HUES64 (cell line): ENCODE measurements around the gene ACRV1.

Experiments
- H3K27ac ChIP-seq: 2 replicates; pipeline ENCODE4 v1.7.0; 2013; ENCODE audit warnings: low read depth, low read length, inconsistent platforms
- H3K27me3 ChIP-seq: 2 replicates; pipeline ENCODE4 v1.6.1; 2013; ENCODE audit warnings: mild to moderate bottlenecking, low read length; ENCODE audit not compliant: insufficient read depth
- H3K36me3 ChIP-seq: 2 replicates; pipeline ENCODE4 v1.6.1; 2013; ENCODE audit warnings: mild to moderate bottlenecking, low read length; ENCODE audit not compliant: insufficient read depth
- H3K4me1 ChIP-seq: 2 replicates; pipeline ENCODE4 v1.6.1; 2013; ENCODE audit warnings: mild to moderate bottlenecking, low read length, moderate library complexity; ENCODE audit not compliant: insufficient read depth
- H3K4me3 ChIP-seq: 2 replicates; pipeline ENCODE4 v1.5.1; 2013; ENCODE audit warnings: mild to moderate bottlenecking, low read length, moderate library complexity
- H3K9ac ChIP-seq: 2 replicates; pipeline ENCODE4 v1.6.1; 2013; ENCODE audit warnings: mild to moderate bottlenecking, low read depth, low read length
- H3K9me3 ChIP-seq: 2 replicates; pipeline ENCODE4 v1.6.1; 2013; ENCODE audit warnings: low read depth, low read length; ENCODE audit not compliant: insufficient read depth
- WGBS: fragments of 150-250, 120-280 bp; methylation state at CpG from one replicate; pipeline ENCODE4 v1.1.7; 2013; ENCODE audit warnings: missing lambda C conversion rate; 5-methylcytosine and 5-hydroxymethylcytosine counted together

Gene ACRV1

DNA sequence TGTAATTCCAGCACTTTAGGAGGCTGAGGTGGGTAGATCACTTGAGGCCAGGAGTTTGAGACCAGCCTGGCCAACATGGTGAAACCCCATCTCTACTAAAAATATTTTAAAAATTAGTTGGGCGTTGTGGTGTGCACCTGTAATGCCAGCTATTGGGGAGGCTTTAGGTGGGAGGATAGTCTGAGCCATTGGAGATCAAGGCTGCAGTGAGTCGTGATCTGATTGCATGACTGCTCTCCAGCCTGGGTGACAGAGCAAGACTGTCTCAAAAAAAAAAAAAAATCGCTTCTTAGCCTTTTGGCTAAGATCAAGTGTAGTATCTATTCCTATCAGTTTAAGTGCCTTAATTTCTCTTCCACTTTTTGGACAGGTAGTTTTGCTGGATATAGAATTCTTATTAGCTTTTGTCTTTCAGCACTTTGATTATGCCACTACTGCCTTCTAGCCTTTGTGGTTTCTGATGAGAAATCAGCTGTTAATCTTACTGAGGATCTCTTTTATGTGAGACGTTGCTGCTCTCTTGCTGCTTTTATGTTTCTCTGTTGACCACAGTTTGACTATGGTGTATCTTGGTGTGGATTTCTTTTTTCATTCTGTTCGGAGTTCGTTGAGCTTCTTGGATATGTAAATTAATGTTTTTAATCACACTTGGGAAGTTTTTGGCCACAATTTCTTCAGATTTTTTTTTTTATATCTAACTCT lies 31.0 kb downstream of the ACRV1 start:
- Histone ChIP-seq H3K4me1 (no peaks in the 10 kb centered on the region), H3K9ac (no peak overlapping the region), H3K36me3 (peaks cover 93% of the 10 kb centered on the region), H3K4me3 (no peak overlapping the region), H3K9me3 (no peaks in the 10 kb centered on the region), H3K27me3 (no peaks in the 10 kb centered on the region), H3K27ac (no peak overlapping the region)
- 92% methylated on average over 6 of the region's 6 CpGs for WGBS

DNA sequence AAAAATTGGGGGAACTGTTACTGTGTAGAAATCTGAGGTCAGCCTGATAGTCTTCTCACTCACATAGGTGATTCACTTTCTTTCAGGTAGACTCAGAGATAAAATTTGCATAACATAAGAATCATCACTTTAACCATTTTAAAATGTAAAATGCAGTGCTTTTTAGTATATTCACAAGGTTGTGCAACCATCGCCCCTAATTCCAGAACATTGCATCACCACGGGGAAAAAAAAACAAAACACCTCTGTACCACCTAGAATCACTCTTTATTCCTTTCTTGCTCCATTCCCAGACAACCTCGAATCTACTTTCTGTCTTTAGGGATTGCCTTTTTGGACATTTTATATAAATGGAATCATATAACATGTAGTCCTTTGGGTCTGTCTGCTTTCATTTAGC lies 34.8 kb downstream of the ACRV1 start:
- no peak overlapping the region for H3K27ac ChIP-seq
- no peaks in the 10 kb centered on the region for H3K9me3 ChIP-seq
- H3K4me3 ChIP-seq = no peak overlapping the region
- 89% methylated on average over 3 of the region's 3 CpGs for WGBS
- H3K36me3 ChIP-seq = peaks cover 92% of the 10 kb centered on the region
- no peaks in the 10 kb centered on the region for H3K4me1 ChIP-seq
- no peaks in the 10 kb centered on the region for H3K27me3 ChIP-seq
- H3K9ac ChIP-seq = no peak overlapping the region

DNA sequence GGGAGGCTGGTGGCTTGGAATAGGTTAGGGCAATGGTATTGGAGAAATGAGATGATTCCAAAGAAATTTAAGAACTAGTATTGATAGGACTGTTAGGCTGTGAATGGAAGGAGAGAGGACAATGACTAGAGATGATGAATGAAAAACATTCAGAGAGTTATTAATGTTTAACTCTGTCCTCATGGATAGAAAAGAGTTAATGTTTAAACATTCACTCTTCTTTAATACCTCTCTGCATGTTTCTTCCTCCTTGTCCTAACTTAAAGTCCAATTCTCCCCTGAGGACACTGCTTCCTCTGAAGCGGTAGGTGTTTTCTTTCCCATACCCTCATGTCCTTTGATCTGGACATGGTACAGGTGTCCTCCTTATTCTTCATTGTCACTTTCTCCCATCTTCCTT lies 42.3 kb downstream of the ACRV1 start:
- Histone ChIP-seq H3K36me3 (peaks cover 95% of the 10 kb centered on the region), H3K4me3 (no peak overlapping the region)

DNA sequence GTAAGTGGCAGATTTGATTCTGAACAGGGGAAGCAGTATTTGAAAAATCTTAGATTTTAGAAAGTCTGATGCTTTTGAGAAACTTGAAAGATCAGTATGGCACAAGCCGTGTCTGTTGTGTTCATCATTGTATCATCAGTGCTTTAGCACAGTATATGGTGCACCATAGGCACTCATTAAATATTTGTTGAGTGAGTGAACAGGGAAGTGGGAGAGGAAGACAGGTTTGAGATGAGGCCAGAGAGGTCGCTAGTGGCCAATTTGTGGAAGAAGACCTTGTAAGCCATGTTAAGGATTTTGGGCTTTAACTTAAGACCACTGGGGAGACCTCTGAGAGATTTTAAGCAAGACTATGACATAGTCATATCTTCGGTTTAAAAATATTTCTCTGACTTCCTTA lies 42.8 kb downstream of the ACRV1 start:
- Histone ChIP-seq H3K4me3 (no peak overlapping the region), H3K9ac (no peak overlapping the region), H3K4me1 (no peaks in the 10 kb centered on the region), H3K9me3 (no peaks in the 10 kb centered on the region), H3K27me3 (no peaks in the 10 kb centered on the region), H3K27ac (no peak overlapping the region), H3K36me3 (peaks cover 97% of the 10 kb centered on the region)
- 91% methylated on average over 3 of the region's 3 CpGs for WGBS

More for the DNA sequence above, 42.3 kb downstream of the ACRV1 start:
- no peak overlapping the region for H3K27ac ChIP-seq
- WGBS = 94% methylated on average over 1 of the region's 1 CpG
- H3K9me3 ChIP-seq = no peaks in the 10 kb centered on the region
- no peak overlapping the region for H3K9ac ChIP-seq
- no peaks in the 10 kb centered on the region for H3K27me3 ChIP-seq
- no peaks in the 10 kb centered on the region for H3K4me1 ChIP-seq

DNA sequence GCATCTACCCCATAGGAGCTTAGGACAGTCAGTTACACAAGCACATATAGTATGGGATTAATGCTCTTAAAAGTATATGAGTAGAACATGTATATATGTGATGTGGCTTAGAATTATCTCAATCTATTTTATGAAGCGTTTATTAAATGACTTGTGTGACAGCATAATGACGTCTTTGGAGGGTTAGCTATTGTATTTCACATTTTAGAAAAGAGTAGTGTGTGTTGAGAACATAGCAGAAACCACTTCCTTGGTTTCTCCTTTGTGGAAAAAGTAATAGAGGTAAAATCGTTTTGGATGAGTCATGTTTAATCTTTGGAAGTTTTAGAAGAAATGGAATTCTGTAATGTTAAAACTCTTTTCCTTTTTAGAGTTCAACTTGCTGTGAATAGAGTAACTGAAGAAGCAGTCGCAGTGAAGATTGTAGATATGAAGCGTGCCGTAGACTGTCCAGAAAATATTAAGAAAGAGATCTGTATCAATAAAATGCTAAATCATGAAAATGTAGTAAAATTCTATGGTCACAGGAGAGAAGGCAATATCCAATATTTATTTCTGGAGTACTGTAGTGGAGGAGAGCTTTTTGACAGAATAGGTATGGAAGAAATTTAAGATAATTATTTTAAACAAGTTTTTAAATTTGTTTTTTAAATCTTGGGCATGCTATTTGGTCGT lies 53.3 kb downstream of the ACRV1 start:
- no peaks in the 10 kb centered on the region for H3K27me3 ChIP-seq
- H3K9ac ChIP-seq = peak overlapping the region; percentile 97
- H3K4me1 ChIP-seq = peaks cover 11% of the 10 kb centered on the region; the same call in 1 of the 2 replicates
- 66% methylated on average over 6 of the region's 7 CpGs for WGBS
- H3K9me3 ChIP-seq = no peaks in the 10 kb centered on the region
- H3K36me3 ChIP-seq = peaks cover 61% of the 10 kb centered on the region
- H3K27ac ChIP-seq = no peak overlapping the region
- peak overlapping the region; percentile 69 for H3K4me3 ChIP-seq

DNA sequence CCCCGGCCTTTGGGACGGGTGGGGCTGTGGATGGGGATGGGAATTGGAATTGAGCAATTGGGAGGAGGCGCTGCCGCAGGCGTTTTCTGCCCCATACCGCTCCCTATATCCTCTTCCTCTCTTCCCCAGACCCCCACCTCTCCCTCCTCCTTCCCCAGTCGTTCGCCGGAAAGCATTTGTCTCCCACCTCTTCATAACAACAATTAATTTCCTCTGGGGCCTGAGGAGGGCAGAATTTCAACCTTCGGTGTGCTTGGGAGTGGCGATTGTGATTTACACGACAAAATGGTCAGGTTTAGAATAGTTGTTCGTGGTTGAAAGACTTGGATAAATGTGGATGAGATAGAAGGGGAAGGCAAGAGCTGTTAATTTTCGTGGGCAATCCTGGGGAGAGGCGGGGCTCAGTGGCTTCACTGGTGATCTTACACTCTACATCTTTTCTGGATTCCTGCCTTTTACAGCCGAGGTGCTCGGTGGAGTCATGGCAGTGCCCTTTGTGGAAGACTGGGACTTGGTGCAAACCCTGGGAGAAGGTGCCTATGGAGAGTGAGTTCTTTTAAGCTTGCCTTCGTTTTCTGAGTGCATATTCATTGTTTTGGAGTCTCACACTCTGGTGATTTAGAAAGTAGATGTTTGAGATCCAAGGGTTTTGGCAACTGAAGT lies 54.2 kb downstream of the ACRV1 start:
- Histone ChIP-seq H3K4me3 (peak overlapping the region; percentile 69), H3K27me3 (no peaks in the 10 kb centered on the region), H3K4me1 (peaks cover 11% of the 10 kb centered on the region; the same call in 1 of the 2 replicates), H3K9ac (peak overlapping the region; percentile 97), H3K36me3 (peaks cover 61% of the 10 kb centered on the region), H3K27ac (peak overlapping the region; percentile 98), H3K9me3 (no peaks in the 10 kb centered on the region)
- WGBS = under 1% methylated on average over 16 of the region's 18 CpGs

DNA sequence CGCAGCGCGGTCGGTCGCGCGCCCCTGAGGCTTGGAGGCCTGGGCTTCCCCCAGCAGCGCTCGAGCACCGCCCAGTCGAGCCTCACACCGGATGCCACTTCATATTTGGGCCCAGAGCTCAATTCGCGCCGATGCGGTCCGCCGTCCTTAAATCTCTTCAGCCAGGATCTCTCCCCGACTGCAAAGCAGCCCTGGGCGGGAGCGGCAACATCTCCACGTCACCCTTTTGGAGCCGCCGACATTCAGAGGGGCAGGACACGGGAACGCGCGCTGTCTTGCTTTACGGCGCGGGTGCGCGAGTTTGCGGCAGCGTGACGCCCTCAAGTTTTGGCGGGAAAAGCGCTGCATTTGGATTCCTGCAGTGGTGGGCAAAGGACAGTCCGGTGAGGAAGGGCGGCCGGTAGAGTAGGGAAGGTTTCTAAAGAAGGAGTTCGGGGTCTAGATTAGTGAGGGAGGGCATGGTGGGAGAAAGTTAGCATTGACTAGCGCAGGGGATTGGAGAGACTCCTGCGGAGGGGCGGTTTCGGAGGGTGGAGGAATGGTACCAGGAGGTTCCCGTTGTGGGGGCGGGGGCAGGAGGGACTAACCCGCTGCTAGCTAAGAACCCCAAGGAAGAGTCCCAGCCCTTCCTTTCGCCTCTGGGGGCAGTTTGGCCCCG lies 54.9 kb downstream of the ACRV1 start:
- no peaks in the 10 kb centered on the region for H3K27me3 ChIP-seq
- H3K36me3 ChIP-seq = peaks cover 61% of the 10 kb centered on the region
- WGBS = under 1% methylated on average over 51 of the region's 51 CpGs
- H3K9ac ChIP-seq = peak overlapping the region; percentile 97
- peak overlapping the region; percentile 98 for H3K27ac ChIP-seq
- peaks cover 11% of the 10 kb centered on the region; the same call in 1 of the 2 replicates for H3K4me1 ChIP-seq
- H3K9me3 ChIP-seq = no peaks in the 10 kb centered on the region
- peak overlapping the region; percentile 69 for H3K4me3 ChIP-seq

DNA sequence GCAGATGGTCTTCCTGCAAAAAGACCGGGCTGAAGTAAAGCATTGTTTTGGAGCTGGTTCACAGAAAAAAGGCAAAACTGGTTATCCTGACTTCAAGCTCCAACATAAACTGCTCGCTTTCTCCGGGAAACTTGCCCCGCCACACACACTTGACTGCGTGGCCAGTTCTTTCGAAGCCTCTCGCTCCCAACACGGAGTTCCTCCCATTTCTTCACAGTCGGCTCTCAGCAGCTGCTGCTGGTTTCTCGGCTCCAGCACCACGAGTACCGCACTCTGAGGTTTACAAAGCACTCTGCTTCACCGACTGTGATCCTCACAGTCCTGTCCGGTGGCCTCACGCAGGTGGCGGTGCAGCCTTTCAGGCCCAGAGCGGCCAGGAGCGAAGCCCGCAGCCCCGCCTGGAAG lies 55.4 kb downstream of the ACRV1 start:
- no peaks in the 10 kb centered on the region for H3K27me3 ChIP-seq

DNA sequence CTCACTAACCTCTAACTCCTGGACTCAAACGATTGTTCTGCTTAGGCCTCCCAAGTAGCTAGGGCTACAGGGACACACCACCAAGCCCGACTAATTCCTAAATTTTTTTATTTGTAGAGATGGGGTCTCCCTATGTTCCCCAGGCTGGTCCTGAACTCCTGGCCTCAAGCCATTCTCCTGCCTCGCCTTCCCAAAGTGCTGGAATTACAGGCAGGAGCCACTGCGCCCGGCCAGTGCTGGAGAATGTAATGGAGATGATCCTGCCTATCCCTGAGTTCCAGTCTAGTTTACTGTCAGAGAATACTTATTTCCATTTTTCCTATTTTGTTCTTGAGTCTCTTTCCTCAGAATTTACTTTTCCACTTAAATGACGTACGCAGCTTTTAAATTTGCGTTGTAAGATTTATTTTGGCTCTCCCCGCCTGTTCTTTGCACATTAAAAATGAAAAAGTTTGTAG lies 55.9 kb downstream of the ACRV1 start, which contains the start of gene CHEK1:
TSS of gene CHEK1 (plus strand) at position 408 of the 458 bp plus-strand sequence. CDS start 1,606 bp downstream, outside the sequence.
- WGBS = 83% methylated on average over 8 of the region's 9 CpGs
- Histone ChIP-seq H3K27ac (peak within 1 kb of the TSS; percentile 98), H3K9ac (peak within 1 kb of the TSS; percentile 97), H3K4me1 (peaks cover 11% of the 10 kb centered on the region; the same call in 1 of the 2 replicates), H3K36me3 (peaks cover 61% of the 10 kb centered on the region), H3K4me3 (peak within 1 kb of the TSS; percentile 69), H3K27me3 (no peaks in the 10 kb centered on the region), H3K9me3 (no peaks in the 10 kb centered on the region)

More for the DNA sequence above, 55.4 kb downstream of the ACRV1 start:
- Histone ChIP-seq H3K4me3 (peak overlapping the region; percentile 69), H3K9ac (peak overlapping the region; percentile 97), H3K9me3 (no peaks in the 10 kb centered on the region), H3K27ac (peak overlapping the region; percentile 98), H3K36me3 (peaks cover 61% of the 10 kb centered on the region), H3K4me1 (peaks cover 11% of the 10 kb centered on the region; the same call in 1 of the 2 replicates)
- 8% methylated on average over 20 of the region's 20 CpGs for WGBS

DNA sequence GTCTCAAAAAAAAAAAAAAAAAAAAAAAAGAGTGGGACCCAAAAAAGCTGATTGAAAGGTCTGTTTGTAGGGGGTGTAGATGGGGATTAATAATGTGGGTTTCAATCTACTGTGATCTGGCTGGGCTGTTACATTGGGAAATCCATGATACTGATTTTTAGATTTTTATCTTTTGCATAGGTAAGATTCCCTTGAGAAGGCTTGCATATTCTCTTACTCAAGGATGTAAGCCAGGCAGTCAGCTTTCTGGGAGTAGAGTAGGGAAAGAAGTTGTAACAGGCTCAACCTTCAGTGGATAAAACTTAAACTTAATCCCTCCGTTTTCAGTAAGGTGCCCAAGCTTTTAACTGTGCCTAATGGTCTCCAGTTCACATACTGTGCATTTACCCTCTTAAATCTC lies 57.6 kb downstream of the ACRV1 start:
- WGBS = 89% methylated on average over 1 of the region's 1 CpG
- no peak overlapping the region for H3K9ac ChIP-seq
- H3K4me3 ChIP-seq = no peak overlapping the region
- no peaks in the 10 kb centered on the region for H3K27me3 ChIP-seq
- H3K36me3 ChIP-seq = peaks cover 61% of the 10 kb centered on the region
- H3K27ac ChIP-seq = no peak overlapping the region
- H3K9me3 ChIP-seq = no peaks in the 10 kb centered on the region
- H3K4me1 ChIP-seq = peaks cover 11% of the 10 kb centered on the region; the same call in 1 of the 2 replicates
